WTC11 (cell line): Measurements from ENCODE around the gene PIK3R6.

ENCODE experiments used
- RELA ChIP-seq: sonication (generic); formaldehyde crosslinking; IDR thresholded peaks from 2 replicates; pipeline ENCODE4 v1.8.1; 2022; ENCODE audit warnings: missing genetic modification reagents, mild to moderate bottlenecking, borderline replicate concordance
- TEAD4 ChIP-seq: sonication (generic); formaldehyde crosslinking; IDR thresholded peaks from 2 replicates; pipeline ENCODE4 v1.8.0; 2022; ENCODE audit warnings: mild to moderate bottlenecking, missing genetic modification reagents
- ZNF317 ChIP-seq: sonication (generic); formaldehyde crosslinking; IDR thresholded peaks from 2 replicates; pipeline ENCODE4 v1.8.1; 2023; ENCODE audit warnings: low read depth, mild to moderate bottlenecking, moderate library complexity, missing genetic modification reagents, borderline replicate concordance
- TF ChIP-seq, protein P1 (sequence below): sonication (generic); formaldehyde crosslinking; IDR thresholded peaks from 2 replicates; pipeline ENCODE4 v1.8.1; 2023; ENCODE audit warnings: mild to moderate bottlenecking, missing genetic modification reagents, moderate library complexity
- TF ChIP-seq, protein P2 (sequence below): fragments of 200-600 bp; IDR thresholded peaks from 2 replicates; pipeline ENCODE4 v1.8.0; 2022; ENCODE audit warnings: antibody characterized with exemption
- TF ChIP-seq, protein P3 (sequence below): sonication (generic); formaldehyde crosslinking; IDR thresholded peaks from 2 replicates; pipeline ENCODE4 v1.8.1; 2022; ENCODE audit warnings: low read depth, missing genetic modification reagents, borderline replicate concordance
- TF ChIP-seq, protein P4 (sequence below): fragments of 250-450 bp; sonication (Bioruptor Pico); IDR thresholded peaks from 2 replicates; pipeline ENCODE4 v1.8.0; 2021; ENCODE audit warnings: mild to moderate bottlenecking

DNA sequence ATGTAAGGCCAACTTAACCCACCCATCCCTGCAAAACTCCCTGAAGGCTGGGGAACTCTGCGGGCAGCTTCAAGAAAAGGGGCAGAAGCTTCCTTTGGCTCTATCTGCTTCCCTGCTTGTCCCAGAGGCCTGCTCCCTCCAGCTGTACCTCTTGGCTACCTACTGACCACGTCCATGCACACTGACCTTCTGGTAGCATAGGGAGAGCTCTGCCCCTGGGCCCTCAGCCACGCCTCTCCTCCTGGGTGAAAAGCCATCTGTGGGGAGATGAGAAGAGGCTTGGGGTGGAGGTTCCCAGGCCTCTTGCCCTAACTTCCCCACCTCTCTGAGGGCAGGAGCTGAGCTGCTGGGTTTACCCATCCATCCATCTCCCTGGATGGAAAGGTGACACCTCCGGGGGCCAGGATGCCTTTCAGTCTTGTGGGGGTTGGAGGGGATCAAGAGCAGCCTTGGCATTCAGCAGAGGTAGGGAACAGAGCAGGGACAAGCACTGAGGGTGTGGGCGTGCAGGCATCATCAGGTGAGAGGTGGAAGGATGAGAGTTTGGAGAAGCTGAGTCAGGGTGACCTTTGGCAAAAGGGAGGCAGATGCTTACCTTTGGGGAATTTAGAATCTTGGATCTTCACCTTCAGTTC is 45.0 kb downstream of the PIK3R6 start:
- no peak for TF ChIP-seq ZNF317 (CRISPR knock-in tag)
- TF ChIP-seq, protein P1, sequence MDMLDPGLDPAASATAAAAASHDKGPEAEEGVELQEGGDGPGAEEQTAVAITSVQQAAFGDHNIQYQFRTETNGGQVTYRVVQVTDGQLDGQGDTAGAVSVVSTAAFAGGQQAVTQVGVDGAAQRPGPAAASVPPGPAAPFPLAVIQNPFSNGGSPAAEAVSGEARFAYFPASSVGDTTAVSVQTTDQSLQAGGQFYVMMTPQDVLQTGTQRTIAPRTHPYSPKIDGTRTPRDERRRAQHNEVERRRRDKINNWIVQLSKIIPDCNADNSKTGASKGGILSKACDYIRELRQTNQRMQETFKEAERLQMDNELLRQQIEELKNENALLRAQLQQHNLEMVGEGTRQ (CRISPR knock-in tag), result no peak
- TF ChIP-seq, protein P2, sequence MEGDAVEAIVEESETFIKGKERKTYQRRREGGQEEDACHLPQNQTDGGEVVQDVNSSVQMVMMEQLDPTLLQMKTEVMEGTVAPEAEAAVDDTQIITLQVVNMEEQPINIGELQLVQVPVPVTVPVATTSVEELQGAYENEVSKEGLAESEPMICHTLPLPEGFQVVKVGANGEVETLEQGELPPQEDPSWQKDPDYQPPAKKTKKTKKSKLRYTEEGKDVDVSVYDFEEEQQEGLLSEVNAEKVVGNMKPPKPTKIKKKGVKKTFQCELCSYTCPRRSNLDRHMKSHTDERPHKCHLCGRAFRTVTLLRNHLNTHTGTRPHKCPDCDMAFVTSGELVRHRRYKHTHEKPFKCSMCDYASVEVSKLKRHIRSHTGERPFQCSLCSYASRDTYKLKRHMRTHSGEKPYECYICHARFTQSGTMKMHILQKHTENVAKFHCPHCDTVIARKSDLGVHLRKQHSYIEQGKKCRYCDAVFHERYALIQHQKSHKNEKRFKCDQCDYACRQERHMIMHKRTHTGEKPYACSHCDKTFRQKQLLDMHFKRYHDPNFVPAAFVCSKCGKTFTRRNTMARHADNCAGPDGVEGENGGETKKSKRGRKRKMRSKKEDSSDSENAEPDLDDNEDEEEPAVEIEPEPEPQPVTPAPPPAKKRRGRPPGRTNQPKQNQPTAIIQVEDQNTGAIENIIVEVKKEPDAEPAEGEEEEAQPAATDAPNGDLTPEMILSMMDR, result no peak
- no peak for TF ChIP-seq TEAD4 (CRISPR knock-in tag)
- TF ChIP-seq, protein P3, sequence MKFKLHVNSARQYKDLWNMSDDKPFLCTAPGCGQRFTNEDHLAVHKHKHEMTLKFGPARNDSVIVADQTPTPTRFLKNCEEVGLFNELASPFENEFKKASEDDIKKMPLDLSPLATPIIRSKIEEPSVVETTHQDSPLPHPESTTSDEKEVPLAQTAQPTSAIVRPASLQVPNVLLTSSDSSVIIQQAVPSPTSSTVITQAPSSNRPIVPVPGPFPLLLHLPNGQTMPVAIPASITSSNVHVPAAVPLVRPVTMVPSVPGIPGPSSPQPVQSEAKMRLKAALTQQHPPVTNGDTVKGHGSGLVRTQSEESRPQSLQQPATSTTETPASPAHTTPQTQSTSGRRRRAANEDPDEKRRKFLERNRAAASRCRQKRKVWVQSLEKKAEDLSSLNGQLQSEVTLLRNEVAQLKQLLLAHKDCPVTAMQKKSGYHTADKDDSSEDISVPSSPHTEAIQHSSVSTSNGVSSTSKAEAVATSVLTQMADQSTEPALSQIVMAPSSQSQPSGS (CRISPR knock-in tag), result no peak
- TF ChIP-seq RELA, result no peak
- TF ChIP-seq, protein P4, sequence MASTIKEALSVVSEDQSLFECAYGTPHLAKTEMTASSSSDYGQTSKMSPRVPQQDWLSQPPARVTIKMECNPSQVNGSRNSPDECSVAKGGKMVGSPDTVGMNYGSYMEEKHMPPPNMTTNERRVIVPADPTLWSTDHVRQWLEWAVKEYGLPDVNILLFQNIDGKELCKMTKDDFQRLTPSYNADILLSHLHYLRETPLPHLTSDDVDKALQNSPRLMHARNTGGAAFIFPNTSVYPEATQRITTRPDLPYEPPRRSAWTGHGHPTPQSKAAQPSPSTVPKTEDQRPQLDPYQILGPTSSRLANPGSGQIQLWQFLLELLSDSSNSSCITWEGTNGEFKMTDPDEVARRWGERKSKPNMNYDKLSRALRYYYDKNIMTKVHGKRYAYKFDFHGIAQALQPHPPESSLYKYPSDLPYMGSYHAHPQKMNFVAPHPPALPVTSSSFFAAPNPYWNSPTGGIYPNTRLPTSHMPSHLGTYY (CRISPR knock-in tag), result no peak
